ENCODE measurements around the gene CTSZ.

DNA sequence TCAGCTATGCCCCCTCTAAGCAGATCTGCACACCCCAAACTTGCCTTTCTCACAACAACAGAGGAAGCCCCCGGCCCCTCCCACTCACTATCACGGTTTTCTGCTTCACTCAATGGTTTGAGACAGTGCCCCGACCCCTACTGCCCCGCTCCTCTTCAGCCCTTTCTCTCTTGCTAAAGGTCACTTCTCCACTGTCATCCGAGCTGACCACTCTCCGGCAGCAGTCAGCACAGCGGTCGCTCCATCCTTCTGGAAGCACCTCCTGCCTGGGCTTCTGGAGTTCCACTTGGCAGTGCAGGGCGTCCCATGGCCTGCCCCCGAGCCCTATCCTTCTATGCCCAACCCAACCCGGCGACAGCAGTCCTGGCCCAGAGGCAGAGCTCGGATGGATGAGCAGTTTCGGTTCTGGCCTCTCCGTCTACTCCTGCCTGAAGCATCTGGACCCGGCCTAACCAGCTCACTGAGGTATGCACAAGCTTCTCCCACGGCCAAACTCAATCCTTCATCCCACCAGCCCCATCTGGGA is 4.1 kb downstream of the CTSZ start:
- TF ChIP-seq EZH2 (IDR thresholded peaks at IDR 0.05; ENCODE audit: insufficient read depth, poor library complexity, severe bottlenecking) (no peak), EZH2phosphoT487 (IDR thresholded peaks at IDR 0.05; ENCODE audit: insufficient read depth, low read depth) (no peak)
